ENCODE measurements around the gene EEF1A2.

DNA sequence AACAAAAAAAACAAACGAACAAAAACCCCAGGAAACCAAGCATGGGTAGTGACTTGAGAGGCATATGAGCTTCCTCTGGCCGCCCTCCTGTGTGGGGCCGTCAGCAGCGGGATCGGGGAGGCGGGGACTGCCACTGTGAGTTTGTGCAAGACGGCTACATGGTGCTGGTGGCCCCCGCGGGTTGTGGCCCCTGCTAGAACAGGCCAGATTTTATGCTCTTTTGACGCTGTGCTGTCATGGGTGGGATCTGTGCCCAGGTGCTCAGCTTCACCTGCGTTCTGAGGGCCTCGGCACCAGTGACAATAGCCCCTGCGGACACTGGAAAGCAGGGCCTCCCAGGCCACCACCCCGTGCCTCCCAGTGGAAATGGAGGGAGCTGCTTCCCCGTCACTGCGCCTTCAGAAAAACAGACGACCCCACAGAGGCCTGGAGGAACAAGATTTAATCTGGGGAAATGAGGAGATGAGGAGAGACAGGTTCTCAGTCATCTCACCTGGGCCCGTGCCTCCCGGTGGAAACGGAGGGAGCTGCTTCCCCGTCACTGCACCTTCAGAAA, 21.7 kb downstream of the EEF1A2 start:
- TF ChIP-seq, protein P1, sequence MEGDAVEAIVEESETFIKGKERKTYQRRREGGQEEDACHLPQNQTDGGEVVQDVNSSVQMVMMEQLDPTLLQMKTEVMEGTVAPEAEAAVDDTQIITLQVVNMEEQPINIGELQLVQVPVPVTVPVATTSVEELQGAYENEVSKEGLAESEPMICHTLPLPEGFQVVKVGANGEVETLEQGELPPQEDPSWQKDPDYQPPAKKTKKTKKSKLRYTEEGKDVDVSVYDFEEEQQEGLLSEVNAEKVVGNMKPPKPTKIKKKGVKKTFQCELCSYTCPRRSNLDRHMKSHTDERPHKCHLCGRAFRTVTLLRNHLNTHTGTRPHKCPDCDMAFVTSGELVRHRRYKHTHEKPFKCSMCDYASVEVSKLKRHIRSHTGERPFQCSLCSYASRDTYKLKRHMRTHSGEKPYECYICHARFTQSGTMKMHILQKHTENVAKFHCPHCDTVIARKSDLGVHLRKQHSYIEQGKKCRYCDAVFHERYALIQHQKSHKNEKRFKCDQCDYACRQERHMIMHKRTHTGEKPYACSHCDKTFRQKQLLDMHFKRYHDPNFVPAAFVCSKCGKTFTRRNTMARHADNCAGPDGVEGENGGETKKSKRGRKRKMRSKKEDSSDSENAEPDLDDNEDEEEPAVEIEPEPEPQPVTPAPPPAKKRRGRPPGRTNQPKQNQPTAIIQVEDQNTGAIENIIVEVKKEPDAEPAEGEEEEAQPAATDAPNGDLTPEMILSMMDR (IDR thresholded peaks at IDR 0.05; ENCODE audit: low read length) = no peak
- no peak for TF ChIP-seq EZH2 (IDR thresholded peaks at IDR 0.05; ENCODE audit: borderline replicate concordance, low read length)

Measured in OCI-LY1 (cell line).